ENCODE measurements around the gene NYNRIN.

NYNRIN gene

GRCh38 chr14:24426150-24426911 is 27.5 kb downstream of the NYNRIN start:
- Histone ChIP-seq H3F3A (ENCODE audit: low read depth) (no peaks in the 10 kb centered on the region), H3K79me2 (ENCODE audit: insufficient read depth, low read length) (peaks cover 16% of the 10 kb centered on the region), H3K4me2 (ENCODE audit: low read depth, low read length, poor library complexity, severe bottlenecking) (no peak overlapping the region), H2AFZ (ENCODE audit: low read length) (no peak overlapping the region), H3K9ac (ENCODE audit: low read depth, low read length, poor library complexity, severe bottlenecking) (no peak overlapping the region), H3K9me3 (ENCODE audit: insufficient read depth, low read depth, low read length) (no peaks in the 10 kb centered on the region), H3K9me2 (replicated peaks; ENCODE audit: low read depth, low read length) (no peaks in the 10 kb centered on the region), H3K4me1 (ENCODE audit: insufficient read depth, low read length, poor library complexity, severe bottlenecking) (peaks cover 57% of the 10 kb centered on the region), H3K27me3 (ENCODE audit: insufficient read depth, low read length, poor library complexity, severe bottlenecking) (no peaks in the 10 kb centered on the region), H3K36me3 (ENCODE audit: insufficient read depth, low read length) (no peaks in the 10 kb centered on the region), H4K20me1 (ENCODE audit: insufficient read depth, low read length, poor library complexity, severe bottlenecking) (peaks cover 12% of the 10 kb centered on the region), H3K4me3 (ENCODE audit: low read length, poor library complexity, severe bottlenecking) (no peak overlapping the region)
- TF ChIP-seq EZH2phosphoT487 (IDR thresholded peaks at IDR 0.05; ENCODE audit: borderline replicate concordance): no peak
- TF ChIP-seq CTCF (conservative IDR thresholded peaks at IDR 0.05; ENCODE audit: low read length): no peak

GRCh38 chr14:24426912-24427536 is 28.2 kb downstream of the NYNRIN start:
- Histone ChIP-seq H3K4me2 (ENCODE audit: low read depth, low read length, poor library complexity, severe bottlenecking) (no peak overlapping the region), H3F3A (ENCODE audit: low read depth) (no peaks in the 10 kb centered on the region), H3K4me1 (ENCODE audit: insufficient read depth, low read length, poor library complexity, severe bottlenecking) (peaks cover 60% of the 10 kb centered on the region), H3K9me2 (replicated peaks; ENCODE audit: low read depth, low read length) (no peaks in the 10 kb centered on the region), H3K9me3 (ENCODE audit: insufficient read depth, low read depth, low read length) (no peaks in the 10 kb centered on the region), H4K20me1 (ENCODE audit: insufficient read depth, low read length, poor library complexity, severe bottlenecking) (peaks cover 18% of the 10 kb centered on the region), H3K4me3 (ENCODE audit: low read length, poor library complexity, severe bottlenecking) (no peak overlapping the region), H3K36me3 (ENCODE audit: insufficient read depth, low read length) (no peaks in the 10 kb centered on the region), H3K79me2 (ENCODE audit: insufficient read depth, low read length) (peaks cover 22% of the 10 kb centered on the region), H2AFZ (ENCODE audit: low read length) (no peak overlapping the region), H3K9ac (ENCODE audit: low read depth, low read length, poor library complexity, severe bottlenecking) (no peak overlapping the region), H3K27me3 (ENCODE audit: insufficient read depth, low read length, poor library complexity, severe bottlenecking) (no peaks in the 10 kb centered on the region)
- TF ChIP-seq CTCF (conservative IDR thresholded peaks at IDR 0.05; ENCODE audit: low read length): no peak
- no peak for TF ChIP-seq EZH2phosphoT487 (IDR thresholded peaks at IDR 0.05; ENCODE audit: borderline replicate concordance)

- TF ChIP-seq EZH2phosphoT487 (IDR thresholded peaks at IDR 0.05; ENCODE audit: borderline replicate concordance): no peak
- TF ChIP-seq CTCF (conservative IDR thresholded peaks at IDR 0.05; ENCODE audit: low read length): no peak
- H3K9ac ChIP-seq (ENCODE audit: low read depth, low read length, poor library complexity, severe bottlenecking): peak overlapping the region; percentile 18
Measured at GRCh38 chr14:24427537-24428508, 29.0 kb downstream of the NYNRIN start.

More at GRCh38 chr14:24427537-24428508, 29.0 kb downstream of the NYNRIN start:
- Histone ChIP-seq H3K36me3 (ENCODE audit: insufficient read depth, low read length) (peaks cover 1% of the 10 kb centered on the region; the same call in 1 of the 2 replicates), H3K27me3 (ENCODE audit: insufficient read depth, low read length, poor library complexity, severe bottlenecking) (no peaks in the 10 kb centered on the region), H3K79me2 (ENCODE audit: insufficient read depth, low read length) (peaks cover 30% of the 10 kb centered on the region), H4K20me1 (ENCODE audit: insufficient read depth, low read length, poor library complexity, severe bottlenecking) (peaks cover 26% of the 10 kb centered on the region), H3K9me2 (replicated peaks; ENCODE audit: low read depth, low read length) (no peaks in the 10 kb centered on the region), H3F3A (ENCODE audit: low read depth) (no peaks in the 10 kb centered on the region), H3K4me3 (ENCODE audit: low read length, poor library complexity, severe bottlenecking) (no peak overlapping the region), H3K4me2 (ENCODE audit: low read depth, low read length, poor library complexity, severe bottlenecking) (no peak overlapping the region), H3K4me1 (ENCODE audit: insufficient read depth, low read length, poor library complexity, severe bottlenecking) (peaks cover 59% of the 10 kb centered on the region), H2AFZ (ENCODE audit: low read length) (no peak overlapping the region), H3K9me3 (ENCODE audit: insufficient read depth, low read depth, low read length) (no peaks in the 10 kb centered on the region)

All from Loucy (cell line).